Left lung (tissue), 10 donors: Measurements from ENCODE around the gene ETV4. TPM values are rescaled to one million over a fixed set of nuclear protein-coding genes. Genes with fewer than 3 reads are reported as not detected.

Experiments
- ATAC-seq: fragments of 200-7000 bp; cut with Tn5 transposase; one replicate; pipeline ENCODE4 v1.9.1; 2020; ENCODE audit warnings: moderate library complexity
- DNase-seq, 4 donors: peaks; one replicate each; pipeline ENCODE4 v3.0.0-alpha.2; 2013 to 2020
- H3K27ac ChIP-seq, 2 donors: fragments of 200-600 bp; sonication (generic) in 1 of 2; one replicate each; pipeline versions ENCODE4 v1.5.0 to v1.8.0; 2020 to 2021
- H3K27me3 ChIP-seq, 2 donors: fragments of 200-600 bp; sonication (generic) in 1 of 2; one replicate each; pipeline versions ENCODE4 v1.5.0 to v1.8.0; 2020 to 2021
- H3K36me3 ChIP-seq, 2 donors: fragments of 200-600 bp; sonication (generic) in 1 of 2; one replicate each; pipeline versions ENCODE4 v1.5.0 to v1.8.0; 2020 to 2021
- H3K4me1 ChIP-seq, 2 donors: fragments of 200-600 bp; one replicate each; pipeline ENCODE4 v1.8.0; 2021
- H3K4me3 ChIP-seq, 2 donors: fragments of 200-600 bp; sonication (generic) in 1 of 2; one replicate each; pipeline versions ENCODE4 v1.5.0 to v1.8.0; 2020 to 2021; ENCODE audit warnings: mild to moderate bottlenecking in 1 of 2
- H3K9me3 ChIP-seq, 2 donors: fragments of 200-600 bp; sonication (generic) in 1 of 2; one replicate each; pipeline versions ENCODE4 v1.5.0 to v1.8.0; 2020 to 2021
- intact Hi-C, 2 donors: fragments of 100-400 bp; cut with DNase I; formaldehyde crosslinking; loops; one replicate each; pipeline versions ENCODE4 v1.11.2 to v1.14.2; 2022
- polyA plus RNA-seq, 6 donors: library from polyadenylated mRNA; unstranded; fragments of 120-200 nt; gene quantifications; one replicate each; pipeline ENCODE4 v1.2.1, GENCODE V29; 2013; ENCODE audit not compliant: insufficient read length in 6 of 6
- total RNA-seq, 2 donors: library from RNA; stranded (reverse); fragmentation: NEBNext Ultra II Directional; extraction: Animal tissue kit (Norgen Biotek cat#: 25700); gene quantifications; one replicate each; pipeline ENCODE4 v1.2.1, GENCODE V29; 2021
- TF ChIP-seq, protein P1 (sequence below), 2 donors: fragments of 200-600 bp; sonication (generic) in 1 of 2; IDR thresholded peaks; one replicate each; pipeline versions ENCODE4 v1.5.0 to v1.8.0; 2021; ENCODE audit warnings: antibody characterized with exemption in 2 of 2
- donor health status: DM: no; HTN: yes; CAD: no.
- donor health status: DM: no; HTN: no; CAD: no.

The ETV4 gene
- total and polyA plus RNA-seq, 8 donors = 4.3 to 24.3 (median 13.4) TPM

DNA sequence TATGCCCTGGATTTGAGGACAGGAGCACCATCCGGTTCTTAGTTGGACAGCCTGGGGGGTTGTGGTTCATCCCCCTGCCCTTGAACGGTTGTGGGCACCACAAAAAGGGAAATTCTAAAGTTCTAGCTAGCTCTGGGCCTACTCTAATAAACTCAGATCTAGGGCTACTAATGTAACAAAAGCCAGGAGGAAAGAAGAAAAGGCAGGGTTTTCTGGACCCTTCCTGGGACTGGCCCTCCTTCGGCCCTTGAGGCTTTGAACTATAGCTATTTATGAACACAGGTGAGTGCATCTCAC, 15.1 kb downstream of the ETV4 start:
- H3K4me1 ChIP-seq = peaks cover 16 to 23% of the 10 kb centered on the region in 2 donors
- no peaks in the 10 kb centered on the region for H3K9me3 ChIP-seq
- DNase-seq (no peak), ATAC-seq (peak; percentile 4)
- H3K36me3 ChIP-seq = peaks cover 0 to 28% of the 10 kb centered on the region in 2 donors
- H3K27ac ChIP-seq = peak overlapping the region; percentile 33 to 39
- no peaks in the 10 kb centered on the region for H3K27me3 ChIP-seq
- TF ChIP-seq, protein P1, sequence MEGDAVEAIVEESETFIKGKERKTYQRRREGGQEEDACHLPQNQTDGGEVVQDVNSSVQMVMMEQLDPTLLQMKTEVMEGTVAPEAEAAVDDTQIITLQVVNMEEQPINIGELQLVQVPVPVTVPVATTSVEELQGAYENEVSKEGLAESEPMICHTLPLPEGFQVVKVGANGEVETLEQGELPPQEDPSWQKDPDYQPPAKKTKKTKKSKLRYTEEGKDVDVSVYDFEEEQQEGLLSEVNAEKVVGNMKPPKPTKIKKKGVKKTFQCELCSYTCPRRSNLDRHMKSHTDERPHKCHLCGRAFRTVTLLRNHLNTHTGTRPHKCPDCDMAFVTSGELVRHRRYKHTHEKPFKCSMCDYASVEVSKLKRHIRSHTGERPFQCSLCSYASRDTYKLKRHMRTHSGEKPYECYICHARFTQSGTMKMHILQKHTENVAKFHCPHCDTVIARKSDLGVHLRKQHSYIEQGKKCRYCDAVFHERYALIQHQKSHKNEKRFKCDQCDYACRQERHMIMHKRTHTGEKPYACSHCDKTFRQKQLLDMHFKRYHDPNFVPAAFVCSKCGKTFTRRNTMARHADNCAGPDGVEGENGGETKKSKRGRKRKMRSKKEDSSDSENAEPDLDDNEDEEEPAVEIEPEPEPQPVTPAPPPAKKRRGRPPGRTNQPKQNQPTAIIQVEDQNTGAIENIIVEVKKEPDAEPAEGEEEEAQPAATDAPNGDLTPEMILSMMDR (IDR thresholded peaks at IDR 0.05) = no peak
- H3K4me3 ChIP-seq = no peak overlapping the region
- intact Hi-C loops = no loop called here

DNA sequence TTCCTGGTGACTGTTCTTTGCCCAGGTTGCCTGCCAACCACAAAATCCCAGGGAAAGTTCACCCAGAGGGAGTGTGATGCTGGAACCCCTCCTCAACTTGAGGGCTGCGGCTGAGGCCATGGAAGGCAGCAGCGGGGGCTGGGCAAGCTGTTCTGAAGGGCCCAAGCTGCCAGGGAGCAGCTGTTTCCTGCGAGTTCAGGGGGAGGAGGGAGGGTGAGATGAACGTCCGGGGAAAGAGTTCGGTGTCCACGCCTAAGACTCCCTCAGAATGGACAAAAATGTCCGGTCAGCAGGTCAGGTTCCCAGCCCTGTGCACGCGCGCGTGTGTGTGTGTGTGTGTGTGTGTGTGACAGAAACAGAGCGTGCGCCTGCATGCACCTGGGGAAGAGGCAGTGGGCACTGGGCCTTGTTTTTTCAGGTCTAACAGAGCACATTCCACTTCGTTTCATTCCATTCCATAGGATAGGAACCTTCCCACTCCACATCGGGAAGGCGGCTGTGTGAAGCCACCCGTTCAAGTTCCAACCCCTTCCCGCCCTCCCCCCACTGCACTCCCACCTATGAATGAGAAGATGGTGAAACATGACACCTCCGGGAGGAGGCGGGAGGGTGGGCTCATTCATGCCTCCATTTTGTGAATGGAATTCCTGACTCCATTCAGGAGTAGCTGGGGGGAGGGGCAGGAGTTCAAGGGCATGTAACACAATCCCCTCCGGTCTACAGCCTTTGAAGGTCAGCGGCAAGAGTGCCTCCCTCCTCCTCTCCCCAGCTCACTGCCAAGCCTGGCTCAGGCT, 15.7 kb downstream of the ETV4 start:
- Histone ChIP-seq H3K27ac (peak overlapping the region; percentile 33 to 39), H3K4me3 (no peak overlapping the region), H3K9me3 (no peaks in the 10 kb centered on the region), H3K27me3 (no peaks in the 10 kb centered on the region), H3K36me3 (peaks cover 0 to 33% of the 10 kb centered on the region in 2 donors), H3K4me1 (peaks cover 16 to 23% of the 10 kb centered on the region in 2 donors)
- ATAC-seq (peak; percentile 81), DNase-seq (peak; percentile 78 to 98 (median 84))
- TF ChIP-seq, protein P1 (IDR thresholded peaks at IDR 0.05) = no peak
- intact Hi-C loops = no loop called here

DNA sequence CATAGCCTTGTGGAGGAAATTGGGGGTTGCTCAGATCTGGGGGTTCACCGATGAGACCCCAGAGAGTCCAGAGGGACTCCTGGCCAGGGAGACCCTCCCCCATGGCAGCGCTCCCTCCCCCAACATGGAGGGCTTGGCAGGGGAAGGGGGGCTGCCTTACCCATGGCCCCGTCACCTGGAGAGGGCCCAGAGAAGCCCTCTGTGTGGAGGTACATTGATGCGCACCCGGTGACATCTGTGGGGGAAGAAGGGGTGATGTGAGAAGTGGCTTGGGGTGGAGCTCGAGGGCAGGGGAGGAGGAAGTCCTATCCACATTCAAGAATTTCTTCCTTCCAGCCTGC, 16.2 kb downstream of the ETV4 start:
- no peak for DNase-seq
- TF ChIP-seq, protein P1 (IDR thresholded peaks at IDR 0.05) = no peak
- Histone ChIP-seq H3K9me3 (no peaks in the 10 kb centered on the region), H3K27me3 (no peaks in the 10 kb centered on the region), H3K4me1 (peaks cover 16 to 23% of the 10 kb centered on the region in 2 donors), H3K36me3 (peaks cover 0 to 39% of the 10 kb centered on the region in 2 donors), H3K4me3 (no peak overlapping the region), H3K27ac (peak overlapping the region; percentile 33 to 39)
- intact Hi-C loops = no loop called here
- ATAC-seq = no peak

DNA sequence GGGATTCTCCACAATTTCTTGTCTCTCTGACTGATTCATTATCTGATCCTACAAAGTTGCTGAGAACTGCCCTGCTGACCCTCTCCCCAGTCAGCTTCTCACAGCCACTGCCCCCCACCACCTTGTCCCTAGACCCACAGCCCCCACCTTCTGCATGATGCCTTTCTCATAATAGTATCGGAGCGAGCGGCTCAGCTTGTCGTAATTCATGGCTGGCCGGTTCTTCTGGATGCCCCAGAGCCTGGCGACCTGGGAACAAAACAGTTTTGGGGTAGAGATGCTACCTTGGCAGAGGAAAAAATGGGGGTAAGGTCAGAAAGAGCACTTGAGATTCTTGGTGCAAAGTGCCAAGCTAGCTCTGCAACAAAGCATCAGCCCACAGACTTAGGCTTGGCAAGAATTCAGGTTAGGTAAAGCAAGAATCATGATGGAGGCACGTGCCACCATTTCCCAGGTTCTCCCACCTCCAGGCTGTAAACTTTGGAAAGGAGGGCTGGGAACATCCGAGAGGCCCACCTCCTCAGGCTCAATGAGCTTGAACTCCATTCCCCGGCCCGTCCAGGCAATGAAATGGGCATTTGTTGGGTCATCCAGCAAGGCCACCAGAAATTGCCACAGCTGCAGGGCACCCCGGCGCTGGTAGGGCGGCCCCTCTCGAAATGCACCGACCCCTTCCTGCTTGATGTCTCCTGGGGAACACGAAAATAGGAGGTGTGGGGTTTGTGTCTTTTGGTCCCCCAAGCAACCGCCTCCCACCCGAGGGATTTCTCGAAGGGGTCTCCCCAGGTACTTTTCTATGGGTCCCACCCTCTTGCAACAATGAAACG, 16.9 kb downstream of the ETV4 start:
- no peak overlapping the region for H3K27ac ChIP-seq
- H3K27me3 ChIP-seq = no peaks in the 10 kb centered on the region
- no peaks in the 10 kb centered on the region for H3K9me3 ChIP-seq
- TF ChIP-seq, protein P1 (IDR thresholded peaks at IDR 0.05) = no peak
- peaks cover 0 to 46% of the 10 kb centered on the region in 2 donors for H3K36me3 ChIP-seq
- DNase-seq (no peak), ATAC-seq (no peak)
- no peak overlapping the region for H3K4me3 ChIP-seq
- peaks cover 16 to 23% of the 10 kb centered on the region in 2 donors for H3K4me1 ChIP-seq
- intact Hi-C loops = no loop called here

DNA sequence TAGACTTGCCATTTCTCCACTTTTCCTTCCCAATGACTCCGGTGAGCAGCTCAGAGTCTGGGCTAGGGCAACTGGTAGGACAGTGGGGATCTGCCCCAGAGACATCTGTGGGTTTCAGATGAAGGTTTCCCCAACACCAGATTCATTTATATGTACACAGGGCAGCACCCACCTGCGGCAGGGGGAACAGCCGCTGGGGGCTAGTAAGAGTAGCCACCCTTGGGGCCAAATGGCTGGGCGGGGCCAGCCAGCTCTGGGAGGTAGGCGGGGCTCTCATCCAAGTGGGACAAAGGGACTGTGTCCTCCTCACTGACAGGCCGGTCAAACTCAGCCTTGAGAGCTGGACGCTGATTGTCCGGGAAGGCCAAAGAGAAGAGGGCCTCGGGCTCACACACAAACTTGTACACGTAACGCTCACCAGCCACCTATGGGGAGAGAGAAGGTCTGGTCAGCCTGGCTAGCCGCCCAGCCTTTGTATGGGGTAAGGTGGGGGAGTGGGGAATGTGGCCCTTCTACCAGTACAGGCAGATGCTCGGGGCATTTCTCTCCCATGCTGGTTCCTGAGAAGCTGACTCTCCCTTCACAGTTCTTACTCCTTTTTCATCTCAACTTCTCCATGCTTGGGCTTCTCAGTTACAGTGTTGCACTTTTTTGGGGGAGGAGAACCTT, 17.7 kb downstream of the ETV4 start:
- DNase-seq (no peak), ATAC-seq (no peak)
- Histone ChIP-seq H3K9me3 (no peaks in the 10 kb centered on the region), H3K27ac (no peak overlapping the region), H3K4me3 (no peak overlapping the region), H3K36me3 (peaks cover 0 to 53% of the 10 kb centered on the region in 2 donors), H3K4me1 (peaks cover 16 to 23% of the 10 kb centered on the region in 2 donors), H3K27me3 (no peaks in the 10 kb centered on the region)
- intact Hi-C loops = no loop called here
- TF ChIP-seq, protein P1 (IDR thresholded peaks at IDR 0.05) = no peak
